KMS-11 (cell line): ENCODE results near the gene S100A5.

Experiments
- H2AFZ ChIP-seq: fragments of 200-600 bp; sonication (generic); 2 replicates; pipeline ENCODE4 v1.6.1; 2016; ENCODE audit warnings: antibody characterized with exemption, mixed run types, low read depth
- H3K27ac ChIP-seq: fragments of 200-600 bp; sonication (generic); 2 replicates; pipeline ENCODE4 v1.6.1; 2016; ENCODE audit warnings: mild to moderate bottlenecking, mixed run types
- H3K27me3 ChIP-seq: fragments of 200-600 bp; sonication (generic); 2 replicates; pipeline ENCODE4 v1.6.1; 2017; ENCODE audit warnings: mild to moderate bottlenecking, low read depth, mixed run types, moderate library complexity; ENCODE audit not compliant: insufficient read depth
- H3K36me3 ChIP-seq: fragments of 200-600 bp; sonication (generic); 2 replicates; pipeline ENCODE4 v1.6.1; 2017; ENCODE audit warnings: mild to moderate bottlenecking, mixed run types; ENCODE audit not compliant: insufficient read depth
- H3K4me1 ChIP-seq: fragments of 200-600 bp; sonication (generic); 2 replicates; pipeline ENCODE4 v1.6.1; 2016; ENCODE audit warnings: mild to moderate bottlenecking, low read depth, mixed run types; ENCODE audit not compliant: poor library complexity, severe bottlenecking
- H3K4me2 ChIP-seq: fragments of 200-600 bp; sonication (generic); 2 replicates; pipeline ENCODE4 v1.7.0; 2016; ENCODE audit warnings: mild to moderate bottlenecking, mixed run types
- H3K4me3 ChIP-seq: fragments of 200-600 bp; sonication (generic); IDR thresholded peaks from 2 replicates; pipeline ENCODE4 v1.6.1; 2017; ENCODE audit warnings: low read depth, low read length, mixed read lengths; ENCODE audit not compliant: insufficient read depth
- H3K79me2 ChIP-seq: fragments of 200-600 bp; sonication (generic); 2 replicates; pipeline ENCODE4 v1.6.1; 2016; ENCODE audit warnings: low read depth, mixed run types; ENCODE audit not compliant: insufficient read depth
- H3K9ac ChIP-seq: fragments of 200-600 bp; sonication (generic); 2 replicates; pipeline ENCODE4 v1.6.1; 2016; ENCODE audit warnings: mild to moderate bottlenecking, mixed run types
- H4K20me1 ChIP-seq: fragments of 200-600 bp; sonication (generic); 2 replicates; pipeline ENCODE4 v1.6.1; 2016; ENCODE audit warnings: mild to moderate bottlenecking, mixed run types; ENCODE audit not compliant: insufficient read depth
- CTCF ChIP-seq: fragments of 200-600 bp; sonication (generic); conservative IDR thresholded peaks from 2 replicates; pipeline ENCODE4 v1.6.1; 2017; ENCODE audit warnings: low read depth, mild to moderate bottlenecking, antibody characterized with exemption, low read length, moderate library complexity, mixed read lengths

S100A5 gene

GRCh38 chr1:153494976-153495535, 45.7 kb downstream of the S100A5 start:
- peak overlapping the region; percentile 31 for H2AFZ ChIP-seq
- no peaks in the 10 kb centered on the region for H3K36me3 ChIP-seq
- no peak overlapping the region for H3K4me2 ChIP-seq
- no peaks in the 10 kb centered on the region for H3K79me2 ChIP-seq
- H3K4me1 ChIP-seq = peaks cover 4% of the 10 kb centered on the region
- no peak overlapping the region for H3K9ac ChIP-seq
- H4K20me1 ChIP-seq = no peaks in the 10 kb centered on the region
- H3K27ac ChIP-seq = no peak overlapping the region
- H3K4me3 ChIP-seq = no peak overlapping the region
- no peaks in the 10 kb centered on the region for H3K27me3 ChIP-seq
- TF ChIP-seq CTCF = peak; percentile 100

- peaks cover 4% of the 10 kb centered on the region for H3K4me1 ChIP-seq
- no peak for TF ChIP-seq CTCF
- no peaks in the 10 kb centered on the region for H3K79me2 ChIP-seq
- no peak overlapping the region for H3K27ac ChIP-seq
- H3K4me2 ChIP-seq = no peak overlapping the region
- H2AFZ ChIP-seq = no peak overlapping the region
- no peak overlapping the region for H3K9ac ChIP-seq
- H3K27me3 ChIP-seq = no peaks in the 10 kb centered on the region
- H4K20me1 ChIP-seq = no peaks in the 10 kb centered on the region
- no peaks in the 10 kb centered on the region for H3K36me3 ChIP-seq
- no peak overlapping the region for H3K4me3 ChIP-seq
Observed at GRCh38 chr1:153493343-153493960, 47.3 kb downstream of the S100A5 start.

- H3K36me3 ChIP-seq = no peaks in the 10 kb centered on the region
- no peaks in the 10 kb centered on the region for H3K27me3 ChIP-seq
- TF ChIP-seq CTCF = no peak
- peaks cover 4% of the 10 kb centered on the region for H3K4me1 ChIP-seq
- H4K20me1 ChIP-seq = no peaks in the 10 kb centered on the region
- H3K27ac ChIP-seq = no peak overlapping the region
- H3K79me2 ChIP-seq = no peaks in the 10 kb centered on the region
- no peak overlapping the region for H3K9ac ChIP-seq
- H2AFZ ChIP-seq = no peak overlapping the region
- no peak overlapping the region for H3K4me3 ChIP-seq
- H3K4me2 ChIP-seq = no peak overlapping the region
Observed at GRCh38 chr1:153490272-153491051, 50.3 kb downstream of the S100A5 start.

- H3K36me3 ChIP-seq = no peaks in the 10 kb centered on the region
- no peak overlapping the region for H2AFZ ChIP-seq
- H3K4me2 ChIP-seq = no peak overlapping the region
- no peaks in the 10 kb centered on the region for H3K79me2 ChIP-seq
- H3K9ac ChIP-seq = no peak overlapping the region
- H3K4me1 ChIP-seq = no peaks in the 10 kb centered on the region
- H4K20me1 ChIP-seq = no peaks in the 10 kb centered on the region
- TF ChIP-seq CTCF = no peak
- no peak overlapping the region for H3K27ac ChIP-seq
- H3K4me3 ChIP-seq = no peak overlapping the region
- H3K27me3 ChIP-seq = no peaks in the 10 kb centered on the region
Observed at GRCh38 chr1:153488731-153489130, 52.0 kb downstream of the S100A5 start.
